Subcutaneous abdominal adipose tissue (tissue), 5 donors: Measurements from ENCODE around the gene MINDY4B.

Experiments used
- H3K27ac ChIP-seq: one replicate; pipeline ENCODE4 v1.7.0; 2013; ENCODE audit warnings: low read depth, mild to moderate bottlenecking, inconsistent platforms, low read length, moderate library complexity
- H3K27me3 ChIP-seq, 5 donors: one replicate each; pipeline ENCODE4 v1.7.0; 2013; ENCODE audit warnings: low read length in 5 of 5, inconsistent platforms in 1 of 5; ENCODE audit not compliant: control insufficient read depth in 5 of 5, insufficient read depth in 4 of 5
- H3K36me3 ChIP-seq, 5 donors: one replicate each; pipeline ENCODE4 v1.7.0; 2013; ENCODE audit warnings: low read length in 5 of 5; ENCODE audit not compliant: control insufficient read depth in 5 of 5, insufficient read depth in 5 of 5
- H3K4me1 ChIP-seq, 5 donors: one replicate each; pipeline ENCODE4 v1.7.0; 2013; ENCODE audit warnings: low read length in 5 of 5, mild to moderate bottlenecking in 3 of 5, moderate library complexity in 1 of 5; ENCODE audit not compliant: control insufficient read depth in 5 of 5, insufficient read depth in 5 of 5
- H3K4me3 ChIP-seq, 5 donors: one replicate each; pipeline ENCODE4 v1.7.0; 2013; ENCODE audit warnings: low read length in 5 of 5, low read depth in 1 of 5
- H3K9ac ChIP-seq, 5 donors: one replicate each; pipeline ENCODE4 v1.7.0; 2013; ENCODE audit warnings: low read length in 5 of 5, mild to moderate bottlenecking in 4 of 5, moderate library complexity in 3 of 5
- H3K9me3 ChIP-seq, 5 donors: one replicate each; pipeline ENCODE4 v1.7.0; 2013; ENCODE audit warnings: low read length in 5 of 5; ENCODE audit not compliant: control insufficient read depth in 5 of 5
- donor health status: healthy.
- donor health status: healthy.
- donor health status: healthy.
- donor health status: healthy.
- donor health status: healthy.

MINDY4B gene

GRCh38 chr3:150902988-150903387, 2.3 kb downstream of the MINDY4B start:
- Histone ChIP-seq H3K36me3 (no peaks in the 10 kb centered on the region), H3K9me3 (no peaks in the 10 kb centered on the region), H3K4me1 (no peaks in the 10 kb centered on the region), H3K9ac (no peak overlapping the region), H3K27me3 (peaks cover 0 to 2% (median 0%) of the 10 kb centered on the region in 5 donors), H3K4me3 (no peak overlapping the region), H3K27ac (no peak overlapping the region)

DNA sequence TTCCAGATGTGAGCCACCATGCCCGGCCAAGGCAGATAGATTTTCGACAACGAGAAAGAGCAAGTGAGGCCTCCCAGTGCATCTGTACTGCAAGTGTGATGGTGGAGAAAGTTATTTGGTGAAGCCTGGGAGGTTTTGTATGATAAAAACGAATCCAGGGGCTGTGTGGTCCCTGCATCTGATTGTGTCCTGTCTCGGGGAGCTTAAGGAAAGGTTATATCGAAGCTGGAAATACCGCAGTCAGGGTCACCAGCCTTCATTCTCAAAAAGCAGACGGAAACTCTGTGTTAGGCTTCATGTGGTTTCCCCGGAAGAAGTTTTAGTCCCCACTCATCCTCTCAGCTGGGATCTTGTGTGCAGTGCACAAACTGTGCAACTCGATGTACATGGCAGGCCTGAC, 3.4 kb downstream of the MINDY4B start:
- Histone ChIP-seq H3K4me3 (no peak overlapping the region), H3K4me1 (no peaks in the 10 kb centered on the region), H3K36me3 (no peaks in the 10 kb centered on the region), H3K27ac (no peak overlapping the region), H3K27me3 (peaks cover 0 to 2% (median 0%) of the 10 kb centered on the region in 5 donors), H3K9me3 (no peaks in the 10 kb centered on the region), H3K9ac (no peak overlapping the region)

- no peaks in the 10 kb centered on the region for H3K9me3 ChIP-seq
- no peak overlapping the region for H3K9ac ChIP-seq
- H3K36me3 ChIP-seq: no peaks in the 10 kb centered on the region
- peaks cover 0 to 2% (median 0%) of the 10 kb centered on the region in 5 donors for H3K27me3 ChIP-seq
- H3K27ac ChIP-seq: no peak overlapping the region
- H3K4me3 ChIP-seq: no peak overlapping the region
- no peaks in the 10 kb centered on the region for H3K4me1 ChIP-seq
These were observed 6.1 kb downstream of the MINDY4B start for GRCh38 chr3:150899141-150899540.

GRCh38 chr3:150898046-150898754, 7.0 kb downstream of the MINDY4B start:
- Histone ChIP-seq H3K9ac (no peak overlapping the region), H3K9me3 (no peaks in the 10 kb centered on the region), H3K27ac (no peak overlapping the region), H3K36me3 (no peaks in the 10 kb centered on the region), H3K4me3 (no peak overlapping the region), H3K27me3 (peaks cover 0 to 2% (median 0%) of the 10 kb centered on the region in 5 donors), H3K4me1 (no peaks in the 10 kb centered on the region)

DNA sequence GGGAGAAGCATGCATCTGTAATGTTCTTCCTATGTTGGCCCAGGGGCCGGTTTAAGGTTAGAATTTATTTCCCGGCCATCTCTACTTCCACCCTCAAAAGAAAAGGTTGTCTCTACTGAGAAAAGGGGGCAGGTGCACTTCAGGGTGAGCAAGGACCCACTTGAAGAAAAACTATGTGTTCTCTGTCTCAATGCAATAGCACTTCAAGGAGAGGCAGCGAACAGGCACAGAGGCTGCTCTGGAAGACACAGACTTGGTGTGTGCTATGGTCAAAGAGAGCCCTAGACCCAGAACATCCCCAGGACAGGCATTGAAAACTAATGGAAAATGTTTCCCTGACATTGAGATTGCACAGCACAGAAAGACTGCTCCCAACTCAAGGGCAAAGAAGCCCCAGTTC, 7.6 kb downstream of the MINDY4B start:
- H3K9me3 ChIP-seq: no peaks in the 10 kb centered on the region
- H3K4me1 ChIP-seq: no peaks in the 10 kb centered on the region
- peaks cover 0 to 2% (median 0%) of the 10 kb centered on the region in 5 donors for H3K27me3 ChIP-seq
- H3K4me3 ChIP-seq: no peak overlapping the region
- H3K36me3 ChIP-seq: no peaks in the 10 kb centered on the region
- H3K27ac ChIP-seq: no peak overlapping the region
- H3K9ac ChIP-seq: no peak overlapping the region

DNA sequence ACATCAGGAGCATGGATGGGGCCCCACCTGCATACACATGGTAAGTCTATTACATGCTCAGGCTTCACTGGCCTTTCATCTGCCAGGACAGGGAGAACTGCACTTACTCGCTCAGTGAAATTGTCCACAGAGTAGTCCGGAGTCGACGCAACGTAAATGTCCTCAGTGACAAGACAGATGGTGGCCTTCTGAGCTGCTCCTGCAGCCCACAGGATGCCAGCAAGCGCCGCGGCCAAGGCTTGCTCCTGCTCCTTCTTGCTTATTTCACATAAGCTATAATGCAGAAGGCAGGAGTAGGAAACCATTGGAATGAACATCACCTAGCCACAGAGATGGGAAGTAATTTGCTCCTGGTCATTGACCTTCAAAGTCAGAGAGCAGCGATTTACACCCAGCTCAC, 14.4 kb downstream of the MINDY4B start:
- no peaks in the 10 kb centered on the region for H3K36me3 ChIP-seq
- no peaks in the 10 kb centered on the region for H3K9me3 ChIP-seq
- no peak overlapping the region for H3K4me3 ChIP-seq
- no peaks in the 10 kb centered on the region for H3K27me3 ChIP-seq
- no peaks in the 10 kb centered on the region for H3K4me1 ChIP-seq
- no peak overlapping the region for H3K9ac ChIP-seq
- H3K27ac ChIP-seq: no peak overlapping the region

DNA sequence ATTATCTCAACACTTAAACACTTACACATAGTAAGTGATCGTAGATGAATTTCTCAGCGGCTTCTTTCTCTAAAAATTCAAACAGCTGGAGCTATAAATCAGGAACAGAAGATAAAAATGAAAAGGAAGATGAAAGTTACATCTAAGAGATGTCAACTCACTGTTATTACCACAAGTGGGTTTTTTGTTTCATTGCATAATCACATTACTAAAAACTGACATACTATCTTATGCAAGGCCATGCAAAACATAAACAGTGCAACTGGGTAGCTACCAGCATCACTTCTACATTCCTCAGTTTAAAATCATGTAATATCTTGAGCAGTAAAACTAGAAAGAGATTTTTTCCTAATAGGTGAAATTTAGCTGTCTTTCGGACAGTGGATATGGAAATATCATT, 14.9 kb downstream of the MINDY4B start:
- Histone ChIP-seq H3K36me3 (no peaks in the 10 kb centered on the region), H3K9ac (no peak overlapping the region), H3K4me1 (no peaks in the 10 kb centered on the region), H3K4me3 (no peak overlapping the region), H3K27ac (no peak overlapping the region), H3K27me3 (no peaks in the 10 kb centered on the region), H3K9me3 (no peaks in the 10 kb centered on the region)

- Histone ChIP-seq H3K4me1 (no peaks in the 10 kb centered on the region), H3K9me3 (no peaks in the 10 kb centered on the region), H3K27ac (no peak overlapping the region), H3K36me3 (no peaks in the 10 kb centered on the region), H3K4me3 (no peak overlapping the region), H3K9ac (no peak overlapping the region), H3K27me3 (peaks cover 0 to under 1% (median 0%) of the 10 kb centered on the region in 5 donors)
These were observed 16.1 kb downstream of the MINDY4B start for GRCh38 chr3:150889106-150889505.

GRCh38 chr3:150887031-150887430, 18.2 kb downstream of the MINDY4B start:
- peaks cover 0 to 6% (median 0%) of the 10 kb centered on the region in 5 donors for H3K27me3 ChIP-seq
- H3K36me3 ChIP-seq: no peaks in the 10 kb centered on the region
- no peak overlapping the region for H3K27ac ChIP-seq
- H3K9me3 ChIP-seq: no peaks in the 10 kb centered on the region
- no peaks in the 10 kb centered on the region for H3K4me1 ChIP-seq
- no peak overlapping the region for H3K9ac ChIP-seq
- H3K4me3 ChIP-seq: no peak overlapping the region

DNA sequence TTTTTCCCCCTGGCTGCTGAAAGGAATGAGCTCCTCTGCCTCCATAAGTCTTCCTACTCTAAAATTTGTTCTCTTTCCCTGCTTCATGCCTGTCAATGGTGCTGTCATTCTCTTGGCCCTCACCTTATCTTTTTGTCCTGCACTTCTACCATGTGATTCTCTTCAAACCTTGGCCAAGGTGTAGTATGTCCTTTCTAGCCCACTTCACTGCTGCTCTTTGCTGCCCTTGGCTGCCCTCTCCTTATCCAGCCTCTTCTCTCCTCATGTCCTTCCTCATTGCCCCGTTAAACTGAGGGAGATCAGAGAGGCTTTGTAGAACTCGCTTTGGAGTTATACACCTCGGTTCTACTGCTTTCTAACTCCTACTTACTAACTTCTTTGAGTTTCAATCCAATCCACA, 19.7 kb downstream of the MINDY4B start:
- no peak overlapping the region for H3K27ac ChIP-seq
- no peaks in the 10 kb centered on the region for H3K36me3 ChIP-seq
- peaks cover 0 to 6% (median 0%) of the 10 kb centered on the region in 5 donors for H3K27me3 ChIP-seq
- no peak overlapping the region for H3K4me3 ChIP-seq
- H3K9me3 ChIP-seq: no peaks in the 10 kb centered on the region
- no peaks in the 10 kb centered on the region for H3K4me1 ChIP-seq
- no peak overlapping the region for H3K9ac ChIP-seq
